ENCODE measurements around the gene SYT13.

DNA sequence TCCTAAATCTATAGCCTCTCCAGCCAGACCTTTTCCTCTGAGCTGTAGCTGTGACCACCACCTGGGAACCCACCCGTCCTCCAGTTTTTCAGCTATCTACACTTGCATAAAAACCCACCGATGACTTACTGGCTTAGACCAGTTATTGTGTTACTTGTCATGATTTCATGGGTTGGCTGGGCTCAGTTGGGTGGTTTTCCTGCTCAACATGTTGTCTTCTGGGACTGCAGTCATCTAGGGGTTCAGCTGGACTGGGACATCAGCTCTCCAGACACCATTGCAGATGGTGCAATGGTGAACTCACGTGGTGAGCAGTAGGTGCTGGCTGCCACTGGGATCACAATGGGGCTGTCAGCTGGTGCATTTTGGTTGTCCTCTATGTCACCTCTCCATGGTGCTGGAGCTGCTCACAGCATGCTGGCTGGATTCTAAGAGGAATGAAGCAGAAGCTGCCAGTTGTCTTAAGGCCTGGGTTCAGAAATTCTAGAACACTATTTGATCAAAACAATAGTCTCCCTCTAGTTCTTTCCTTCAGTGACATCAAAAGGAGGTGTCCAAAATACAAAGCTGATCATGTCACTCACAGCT is 1.3 kb upstream of the SYT13 start:
- TF ChIP-seq, protein P1, sequence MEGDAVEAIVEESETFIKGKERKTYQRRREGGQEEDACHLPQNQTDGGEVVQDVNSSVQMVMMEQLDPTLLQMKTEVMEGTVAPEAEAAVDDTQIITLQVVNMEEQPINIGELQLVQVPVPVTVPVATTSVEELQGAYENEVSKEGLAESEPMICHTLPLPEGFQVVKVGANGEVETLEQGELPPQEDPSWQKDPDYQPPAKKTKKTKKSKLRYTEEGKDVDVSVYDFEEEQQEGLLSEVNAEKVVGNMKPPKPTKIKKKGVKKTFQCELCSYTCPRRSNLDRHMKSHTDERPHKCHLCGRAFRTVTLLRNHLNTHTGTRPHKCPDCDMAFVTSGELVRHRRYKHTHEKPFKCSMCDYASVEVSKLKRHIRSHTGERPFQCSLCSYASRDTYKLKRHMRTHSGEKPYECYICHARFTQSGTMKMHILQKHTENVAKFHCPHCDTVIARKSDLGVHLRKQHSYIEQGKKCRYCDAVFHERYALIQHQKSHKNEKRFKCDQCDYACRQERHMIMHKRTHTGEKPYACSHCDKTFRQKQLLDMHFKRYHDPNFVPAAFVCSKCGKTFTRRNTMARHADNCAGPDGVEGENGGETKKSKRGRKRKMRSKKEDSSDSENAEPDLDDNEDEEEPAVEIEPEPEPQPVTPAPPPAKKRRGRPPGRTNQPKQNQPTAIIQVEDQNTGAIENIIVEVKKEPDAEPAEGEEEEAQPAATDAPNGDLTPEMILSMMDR (optimal IDR thresholded peaks at IDR 0.05 in 1 of 3, IDR thresholded peaks at IDR 0.05 in 1 of 3, conservative IDR thresholded peaks at IDR 0.05 in 1 of 3; ENCODE audit: extremely low read depth in 1 of 3, insufficient read depth in 2 of 3, low read length in 3 of 3) = no peak
- no peak for TF ChIP-seq EZH2 (IDR thresholded peaks at IDR 0.05; ENCODE audit: low read length)

Measured in keratinocyte (primary cell).